ENCODE measurements around the gene MSMP. TPM values are rescaled to one million over a fixed set of nuclear protein-coding genes. Genes with fewer than 3 reads are reported as not detected.

The MSMP gene
- total RNA-seq, 1 experiment from 2014 or later = not detected

GRCh38 chr9:35734096-35734495 lies 20.0 kb downstream of the MSMP start:
- no peak for DNase-seq (ENCODE audit: low spot score)
- intact Hi-C loops (cut with micrococcal nuclease; ENCODE audit: unreplicated experiment) = loop anchor here (5.0 to 10.0 kb wide), 2 partner anchors 77 to 81 kb away; partner anchors contain the start of genes CCDC107, HINT2, RMRP and SPAG8
- TF ChIP-seq EZH2 (IDR thresholded peaks at IDR 0.05; ENCODE audit: borderline replicate concordance, low read depth, low read length, poor library complexity, severe bottlenecking) = no peak
- TF ChIP-seq, protein P1, sequence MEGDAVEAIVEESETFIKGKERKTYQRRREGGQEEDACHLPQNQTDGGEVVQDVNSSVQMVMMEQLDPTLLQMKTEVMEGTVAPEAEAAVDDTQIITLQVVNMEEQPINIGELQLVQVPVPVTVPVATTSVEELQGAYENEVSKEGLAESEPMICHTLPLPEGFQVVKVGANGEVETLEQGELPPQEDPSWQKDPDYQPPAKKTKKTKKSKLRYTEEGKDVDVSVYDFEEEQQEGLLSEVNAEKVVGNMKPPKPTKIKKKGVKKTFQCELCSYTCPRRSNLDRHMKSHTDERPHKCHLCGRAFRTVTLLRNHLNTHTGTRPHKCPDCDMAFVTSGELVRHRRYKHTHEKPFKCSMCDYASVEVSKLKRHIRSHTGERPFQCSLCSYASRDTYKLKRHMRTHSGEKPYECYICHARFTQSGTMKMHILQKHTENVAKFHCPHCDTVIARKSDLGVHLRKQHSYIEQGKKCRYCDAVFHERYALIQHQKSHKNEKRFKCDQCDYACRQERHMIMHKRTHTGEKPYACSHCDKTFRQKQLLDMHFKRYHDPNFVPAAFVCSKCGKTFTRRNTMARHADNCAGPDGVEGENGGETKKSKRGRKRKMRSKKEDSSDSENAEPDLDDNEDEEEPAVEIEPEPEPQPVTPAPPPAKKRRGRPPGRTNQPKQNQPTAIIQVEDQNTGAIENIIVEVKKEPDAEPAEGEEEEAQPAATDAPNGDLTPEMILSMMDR (conservative IDR thresholded peaks at IDR 0.05; ENCODE audit: low read depth, low read length) = no peak
- Histone ChIP-seq H3K4me1 (ENCODE audit: insufficient read depth, low read length, poor library complexity, severe bottlenecking) (peaks cover 14% of the 10 kb centered on the region), H3K27me3 (replicated peaks; ENCODE audit: insufficient read depth, low read depth, low read length, poor library complexity) (no peaks in the 10 kb centered on the region), H3K27ac (ENCODE audit: low read depth, low read length, poor library complexity, severe bottlenecking) (no peak overlapping the region), H3K4me3 (ENCODE audit: low read depth, low read length, poor library complexity, severe bottlenecking) (no peak overlapping the region), H3K9me3 (ENCODE audit: low read depth, low read length, poor library complexity, severe bottlenecking) (no peaks in the 10 kb centered on the region), H3K36me3 (ENCODE audit: insufficient read depth, low read length, poor library complexity, severe bottlenecking) (peaks cover 44% of the 10 kb centered on the region)
- ChIA-PET CTCF (no interaction called here), POLR2A (ENCODE audit: low non-redundant PET) (no interaction called here)
- BruUV-seq (replicated peaks) = no TSS peak

GRCh38 chr9:35732800-35733541 lies 21.1 kb downstream of the MSMP start:
- Histone ChIP-seq H3K4me3 (ENCODE audit: low read depth, low read length, poor library complexity, severe bottlenecking) (peak overlapping the region; percentile 90), H3K27me3 (replicated peaks; ENCODE audit: insufficient read depth, low read depth, low read length, poor library complexity) (no peaks in the 10 kb centered on the region), H3K36me3 (ENCODE audit: insufficient read depth, low read length, poor library complexity, severe bottlenecking) (peaks cover 33% of the 10 kb centered on the region), H3K27ac (ENCODE audit: low read depth, low read length, poor library complexity, severe bottlenecking) (peak overlapping the region; percentile 87), H3K4me1 (ENCODE audit: insufficient read depth, low read length, poor library complexity, severe bottlenecking) (peaks cover 18% of the 10 kb centered on the region), H3K9me3 (ENCODE audit: low read depth, low read length, poor library complexity, severe bottlenecking) (no peaks in the 10 kb centered on the region)
- ChIA-PET CTCF (interaction anchor here (0.7 to 1.0 kb wide), 4 partner anchors 24 to 122 kb away, joined by 3 to 7 read pairs (median 3); no protein-coding TSS in a partner anchor), POLR2A (ENCODE audit: low non-redundant PET) (interaction anchor here (0.8 to 1.1 kb wide), 2 partner anchors 16 to 84 kb away, joined by 5 to 6 read pairs; partner anchors contain the start of genes GBA2 and RGP1)
- BruUV-seq (replicated peaks) = TSS peak; percentile 71
- peak; percentile 72 for DNase-seq (ENCODE audit: low spot score)
- intact Hi-C loops (cut with micrococcal nuclease; ENCODE audit: unreplicated experiment) = loop anchor here (5.0 to 10.0 kb wide), 2 partner anchors 76 to 82 kb away; partner anchors contain the start of genes CCDC107, HINT2, RMRP and SPAG8
- no peak for TF ChIP-seq EZH2 (IDR thresholded peaks at IDR 0.05; ENCODE audit: borderline replicate concordance, low read depth, low read length, poor library complexity, severe bottlenecking)
- TF ChIP-seq, protein P1 (conservative IDR thresholded peaks at IDR 0.05; ENCODE audit: low read depth, low read length) = peak; percentile 26; the same call in 1 of the 2 replicates

- TF ChIP-seq, protein P1 (conservative IDR thresholded peaks at IDR 0.05; ENCODE audit: low read depth, low read length) = peak; percentile 47
- TF ChIP-seq EZH2 (IDR thresholded peaks at IDR 0.05; ENCODE audit: borderline replicate concordance, low read depth, low read length, poor library complexity, severe bottlenecking) = no peak
- ChIA-PET CTCF (interaction anchor here (0.5 to 1.0 kb wide), 5 partner anchors 12 to 121 kb away, joined by 3 to 7 read pairs (median 3); no protein-coding TSS in a partner anchor), POLR2A (ENCODE audit: low non-redundant PET) (interaction anchor here (0.7 to 1.1 kb wide), 3 partner anchors 16 to 286 kb away, joined by 3 to 6 read pairs (median 5); partner anchors contain the start of genes GBA2 and RGP1)
- Histone ChIP-seq H3K27ac (ENCODE audit: low read depth, low read length, poor library complexity, severe bottlenecking) (peak within 1 kb of the TSS; percentile 87), H3K9me3 (ENCODE audit: low read depth, low read length, poor library complexity, severe bottlenecking) (no peaks in the 10 kb centered on the region), H3K4me1 (ENCODE audit: insufficient read depth, low read length, poor library complexity, severe bottlenecking) (peaks cover 21% of the 10 kb centered on the region), H3K27me3 (replicated peaks; ENCODE audit: insufficient read depth, low read depth, low read length, poor library complexity) (no peaks in the 10 kb centered on the region), H3K4me3 (ENCODE audit: low read depth, low read length, poor library complexity, severe bottlenecking) (peak within 1 kb of the TSS; percentile 90), H3K36me3 (ENCODE audit: insufficient read depth, low read length, poor library complexity, severe bottlenecking) (peaks cover 26% of the 10 kb centered on the region)
- BruUV-seq (replicated peaks) = no TSS peak
- intact Hi-C loops (cut with micrococcal nuclease; ENCODE audit: unreplicated experiment) = loop anchor here (5.0 to 10.0 kb wide), 2 partner anchors 75 to 83 kb away; partner anchors contain the start of genes CCDC107, HINT2, RMRP and SPAG8
- DNase-seq (ENCODE audit: low spot score) = peak; percentile 99
Measured at GRCh38 chr9:35732185-35732799, 21.8 kb downstream of the MSMP start, which contains the start of the genes CREB3 and TLN1. Gene CREB3, plus strand, starts transcription at chr9:35732666. Its CDS starts 107 bp downstream, at chr9:35732773. Gene TLN1, minus strand, starts transcription at chr9:35732195. Its CDS starts 6,501 bp downstream, at chr9:35725694.

All from A673 (cell line).